GM21447 (cell line): ENCODE results near the gene AGAP1.

ENCODE experiments used
- ATAC-seq: cut with Tn5 transposase; IDR thresholded peaks from one replicate; pipeline ENCODE4 v1.9.1; 2021; ENCODE audit not compliant: unreplicated experiment

The AGAP1 gene

DNA sequence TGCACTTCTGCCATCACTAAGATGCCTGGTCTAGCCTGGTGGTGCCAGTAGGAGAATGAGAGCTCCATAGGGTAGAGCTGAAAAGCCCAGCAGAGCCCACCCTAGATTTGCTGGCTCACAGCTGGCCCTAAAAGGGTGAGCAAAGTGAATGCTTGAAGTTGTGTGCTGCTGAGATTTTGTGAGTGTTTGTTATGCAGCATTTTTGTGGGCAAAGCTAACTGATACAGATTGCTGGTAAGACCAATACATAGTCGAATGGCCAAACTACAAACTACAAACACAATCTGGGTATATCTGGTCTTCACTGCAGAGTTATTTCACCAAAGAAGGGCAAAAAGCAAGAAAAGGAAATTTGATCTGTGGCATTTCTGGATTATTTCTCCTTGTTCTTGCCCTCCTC is 7.1 kb upstream of the AGAP1 start:
- ATAC-seq, result no peak

DNA sequence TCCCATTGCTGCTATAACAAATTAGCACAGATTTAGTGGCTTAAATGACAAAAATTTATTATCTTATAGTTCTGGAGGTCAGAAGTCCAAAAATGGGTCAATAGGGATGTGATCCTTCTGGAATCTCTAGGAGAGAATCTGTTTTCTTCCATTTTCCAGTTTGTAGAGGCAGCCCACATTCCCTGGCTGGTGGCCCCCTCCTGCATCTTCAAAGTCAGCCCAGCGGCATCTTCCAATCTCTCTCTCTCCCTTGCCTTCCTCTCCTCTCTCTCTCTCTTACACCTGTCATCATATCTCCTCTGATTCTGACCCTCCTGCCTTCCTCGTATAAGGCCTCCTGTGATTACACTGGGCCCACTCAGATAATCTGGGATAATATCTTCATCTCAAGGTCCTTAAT is 3.9 kb upstream of the AGAP1 start:
- no peak for ATAC-seq

DNA sequence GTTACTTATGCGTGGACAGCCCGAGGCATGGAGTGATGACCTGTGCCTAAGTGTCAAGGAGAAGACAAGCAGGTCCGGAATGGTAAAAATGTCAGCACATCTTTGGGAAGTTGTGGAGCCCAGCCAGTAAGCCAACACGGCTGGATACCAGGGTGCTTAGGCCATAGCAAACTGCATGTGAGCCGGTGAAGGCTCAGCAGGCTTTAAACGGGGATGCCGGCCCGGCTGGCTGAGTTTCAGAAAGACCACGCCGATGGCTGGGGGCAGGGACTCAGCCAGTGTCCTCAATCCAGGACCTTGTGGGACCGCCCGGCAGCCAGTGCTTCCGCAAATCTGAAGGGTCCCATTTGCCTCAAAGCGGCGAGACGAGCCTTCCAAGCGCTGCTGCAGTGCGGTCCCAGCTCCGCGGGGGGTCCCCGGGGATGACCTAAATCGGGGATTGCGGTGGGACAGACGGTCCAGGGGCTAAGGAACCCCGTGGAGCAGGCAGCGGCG is 946 bp upstream of the AGAP1 start:
- ATAC-seq, result no peak

DNA sequence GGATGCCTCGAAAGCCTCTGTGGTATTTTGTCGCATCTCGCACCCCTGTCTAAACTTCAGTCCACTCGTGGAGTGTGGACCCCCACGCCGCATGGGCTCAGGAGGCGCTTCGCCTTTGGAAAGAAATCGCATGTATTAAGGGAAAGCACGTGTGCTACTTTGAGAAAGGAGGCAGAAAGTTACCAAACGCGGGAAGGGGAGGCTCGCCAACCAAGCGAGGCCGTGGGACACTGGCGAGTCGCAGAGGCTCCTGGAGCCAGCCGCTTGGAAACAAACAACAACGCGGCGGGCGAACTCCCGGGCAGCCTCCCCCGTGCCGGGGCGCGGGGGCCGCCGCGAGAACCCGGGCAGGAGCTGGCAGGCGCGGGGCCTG is 455 bp upstream of the AGAP1 start:
- ATAC-seq, result no peak

DNA sequence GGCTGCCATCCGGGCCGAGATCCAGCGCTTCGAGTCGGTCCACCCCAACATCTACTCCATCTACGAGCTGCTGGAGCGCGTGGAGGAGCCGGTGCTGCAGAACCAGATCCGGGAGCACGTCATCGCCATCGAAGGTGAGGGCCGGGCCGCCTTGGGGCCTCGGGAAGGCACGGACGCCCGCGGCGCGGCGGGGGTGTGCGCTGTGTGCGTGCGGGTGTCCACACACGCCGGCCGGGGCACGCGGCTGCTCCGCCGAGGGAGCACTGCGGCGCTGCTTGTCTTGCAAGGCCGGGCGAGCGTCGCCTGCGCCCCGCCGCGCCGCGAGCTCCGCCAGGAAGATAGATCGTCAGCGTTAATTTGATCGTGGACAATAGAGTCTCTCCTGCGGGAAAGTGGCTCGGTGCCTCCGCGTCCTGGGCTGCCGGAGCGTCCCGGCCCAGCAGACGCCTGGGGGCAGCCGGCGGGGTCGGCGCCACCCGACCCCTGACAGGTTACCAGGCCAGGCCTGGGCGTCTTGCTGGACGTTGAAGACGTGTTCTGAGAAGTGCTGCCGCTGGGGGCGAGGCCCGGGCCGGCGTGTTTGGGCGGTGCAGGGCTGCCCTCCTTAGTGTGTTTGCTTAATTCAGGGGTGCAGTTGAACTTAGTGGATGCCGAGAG is 1.0 kb downstream of the AGAP1 start:
- no peak for ATAC-seq

DNA sequence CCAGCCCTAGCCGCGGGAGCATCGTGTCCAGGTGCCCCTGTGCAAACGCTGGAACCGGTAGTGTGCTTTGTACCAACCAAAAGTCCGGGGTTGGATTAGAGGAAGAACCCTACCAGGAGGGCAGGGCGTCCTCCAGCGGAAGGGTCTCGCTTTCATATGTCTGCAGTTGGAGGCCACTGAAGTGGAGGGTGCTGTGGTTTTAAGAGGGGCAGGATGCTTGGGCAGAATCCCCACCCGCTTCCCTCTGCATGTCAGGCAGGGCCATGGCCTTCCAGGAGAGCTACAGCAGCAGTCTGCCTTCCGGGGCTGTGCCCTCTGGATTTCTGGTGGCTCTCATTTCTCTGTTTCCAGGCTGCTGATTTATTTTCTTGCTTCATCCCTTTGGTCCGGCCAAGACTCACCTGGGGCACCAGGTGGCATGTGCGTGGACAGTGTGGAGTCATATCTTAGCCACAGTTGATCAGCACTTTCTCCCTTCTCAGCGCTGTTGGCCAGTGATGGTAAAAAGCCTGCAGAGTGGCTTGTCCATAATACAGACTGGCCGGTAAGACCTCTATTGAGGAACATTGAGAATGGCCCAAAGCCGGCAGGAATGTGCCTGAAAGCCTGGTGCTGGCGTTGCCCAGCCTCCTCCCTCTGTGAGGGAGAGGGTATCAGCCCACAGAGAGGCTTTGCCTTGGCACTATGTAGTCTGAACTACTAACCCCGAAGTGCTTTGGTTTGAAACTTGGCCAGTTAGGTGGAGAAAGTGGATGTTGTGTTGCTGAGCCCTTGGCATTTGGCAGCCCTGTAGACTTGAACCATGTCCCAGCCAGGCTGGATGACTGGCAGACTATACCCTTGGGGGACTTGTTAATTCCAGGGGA is 1.8 kb downstream of the AGAP1 start:
- ATAC-seq, result no peak

DNA sequence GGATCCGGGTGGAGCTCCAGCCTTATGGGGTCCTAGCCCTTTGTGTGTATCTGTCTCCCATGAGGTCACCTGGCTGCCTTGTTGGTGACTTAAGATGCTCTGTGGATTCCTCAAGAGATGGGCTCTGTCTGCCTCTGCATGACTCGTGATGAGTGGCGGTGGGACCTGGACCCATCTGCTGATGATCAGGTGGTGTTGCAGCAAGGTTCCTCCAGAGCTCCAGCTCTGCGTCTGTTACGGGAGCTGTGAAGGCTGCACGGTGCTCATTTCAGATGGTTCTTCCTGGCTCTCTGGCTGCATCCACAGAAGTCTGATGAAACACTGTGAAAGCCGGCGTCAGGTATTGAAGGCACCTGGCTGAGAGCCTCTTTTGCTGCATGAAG is 2.4 kb downstream of the AGAP1 start:
- ATAC-seq, result no peak

DNA sequence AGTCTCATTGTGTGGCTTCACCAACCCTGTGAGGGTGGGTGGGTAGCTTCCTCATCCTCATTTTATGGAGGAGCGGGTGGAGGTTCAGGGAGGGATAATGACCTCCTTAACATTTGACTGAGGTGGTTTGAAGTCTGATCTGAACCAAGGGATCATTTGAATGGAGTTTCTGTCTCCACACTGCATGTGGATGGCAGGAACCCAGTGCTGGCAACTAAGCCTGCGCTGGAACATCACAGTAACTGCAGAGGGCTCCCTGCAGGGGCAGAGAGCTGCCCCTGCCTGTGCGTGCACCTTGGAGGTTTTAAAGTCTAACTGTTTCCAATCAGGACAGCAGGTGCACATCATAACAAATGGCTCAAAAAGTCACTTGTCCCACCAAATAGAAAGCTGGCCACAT is 3.3 kb downstream of the AGAP1 start:
- ATAC-seq, result no peak

DNA sequence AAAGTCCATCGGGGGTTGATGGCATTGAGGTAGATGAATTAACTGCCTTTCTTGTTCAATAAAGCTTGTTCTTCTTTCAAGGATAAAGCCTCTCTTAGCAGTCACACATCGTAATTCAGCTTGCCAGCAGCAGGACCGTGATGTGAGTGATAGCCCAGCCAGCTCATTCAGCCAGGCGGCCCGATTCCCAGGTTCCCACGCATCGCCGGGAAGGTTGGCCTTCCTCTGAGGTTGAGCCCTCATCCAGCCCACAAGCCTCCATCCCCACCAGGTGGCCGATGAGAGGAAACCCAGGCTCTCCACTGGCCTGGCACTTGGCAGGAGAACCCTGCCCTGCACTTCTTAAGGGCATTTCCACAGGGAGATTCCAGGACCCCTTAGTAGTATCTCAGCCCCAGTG is 4.7 kb downstream of the AGAP1 start:
- no peak for ATAC-seq

DNA sequence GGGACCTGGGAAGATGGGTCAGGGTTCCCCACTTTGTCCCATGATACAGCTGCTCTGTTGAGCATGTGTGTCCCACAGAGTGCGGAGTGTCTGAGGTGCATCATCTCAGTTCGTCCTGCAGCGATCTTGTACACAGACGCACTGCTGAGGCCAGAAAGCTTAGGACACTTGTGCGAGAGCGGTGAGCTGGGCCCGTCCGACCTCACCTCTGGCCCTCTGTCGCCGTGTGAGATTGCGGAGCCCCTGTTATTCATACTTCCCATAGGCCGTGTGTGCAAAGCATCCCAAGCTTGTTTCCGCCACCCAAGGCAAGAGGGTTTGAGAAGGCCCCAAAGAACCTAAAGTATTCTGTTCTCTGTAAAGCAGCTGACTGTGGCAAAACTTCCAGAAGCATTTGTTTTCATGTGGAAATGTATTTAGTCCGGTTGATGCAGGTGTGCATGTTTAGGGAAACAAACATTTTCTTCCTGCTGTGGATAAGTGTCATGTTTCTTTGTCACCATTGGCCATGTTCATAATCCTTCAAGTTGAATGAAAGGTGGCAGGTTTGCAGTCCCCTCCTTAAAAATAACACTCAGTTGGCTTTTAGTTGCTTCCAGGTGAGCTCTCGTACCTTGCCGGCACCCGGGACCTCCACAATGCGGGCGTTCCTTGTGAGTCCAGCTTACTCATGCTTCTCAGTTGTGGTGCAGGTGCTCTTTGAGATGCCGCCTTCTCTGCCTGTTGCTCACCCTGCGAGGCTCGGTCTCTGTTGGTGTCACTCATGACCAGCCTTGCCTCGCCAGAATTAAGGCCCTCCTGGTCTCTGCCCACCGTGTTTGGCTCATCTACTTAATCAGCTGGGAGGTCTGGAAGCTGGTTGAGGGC is 5.3 kb downstream of the AGAP1 start:
- ATAC-seq, result no peak

DNA sequence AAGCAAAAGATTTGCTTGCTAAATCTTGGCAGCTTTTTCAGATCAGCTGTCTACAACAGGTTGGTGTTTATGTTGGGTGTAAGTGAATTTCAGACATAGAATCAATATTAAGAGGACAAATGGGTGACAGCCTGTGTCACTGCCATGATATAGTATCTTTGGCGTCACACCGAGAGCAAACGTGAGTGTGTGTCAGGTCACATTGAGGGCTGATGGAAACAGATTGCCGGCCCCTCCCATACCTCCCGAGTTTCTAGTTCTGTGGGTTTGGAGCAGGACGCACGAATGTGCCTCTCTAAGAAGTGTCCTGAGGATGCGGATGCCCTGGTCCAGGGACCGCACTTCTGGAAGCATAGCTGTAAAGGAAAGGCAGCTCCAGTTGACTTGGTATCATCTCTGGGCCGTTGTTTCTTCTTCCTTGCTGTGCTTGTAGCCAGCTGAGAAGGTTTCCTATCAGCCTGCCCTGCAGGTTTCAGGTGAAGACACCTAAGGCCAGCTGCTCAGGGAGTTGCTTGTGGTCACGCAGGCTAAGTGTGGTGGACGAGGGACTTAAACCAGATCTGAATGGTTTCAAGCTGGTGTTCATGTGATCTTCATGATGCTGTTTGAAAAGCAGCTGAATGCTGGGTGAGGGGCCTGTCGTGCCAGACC is 6.4 kb downstream of the AGAP1 start:
- ATAC-seq, result no peak

DNA sequence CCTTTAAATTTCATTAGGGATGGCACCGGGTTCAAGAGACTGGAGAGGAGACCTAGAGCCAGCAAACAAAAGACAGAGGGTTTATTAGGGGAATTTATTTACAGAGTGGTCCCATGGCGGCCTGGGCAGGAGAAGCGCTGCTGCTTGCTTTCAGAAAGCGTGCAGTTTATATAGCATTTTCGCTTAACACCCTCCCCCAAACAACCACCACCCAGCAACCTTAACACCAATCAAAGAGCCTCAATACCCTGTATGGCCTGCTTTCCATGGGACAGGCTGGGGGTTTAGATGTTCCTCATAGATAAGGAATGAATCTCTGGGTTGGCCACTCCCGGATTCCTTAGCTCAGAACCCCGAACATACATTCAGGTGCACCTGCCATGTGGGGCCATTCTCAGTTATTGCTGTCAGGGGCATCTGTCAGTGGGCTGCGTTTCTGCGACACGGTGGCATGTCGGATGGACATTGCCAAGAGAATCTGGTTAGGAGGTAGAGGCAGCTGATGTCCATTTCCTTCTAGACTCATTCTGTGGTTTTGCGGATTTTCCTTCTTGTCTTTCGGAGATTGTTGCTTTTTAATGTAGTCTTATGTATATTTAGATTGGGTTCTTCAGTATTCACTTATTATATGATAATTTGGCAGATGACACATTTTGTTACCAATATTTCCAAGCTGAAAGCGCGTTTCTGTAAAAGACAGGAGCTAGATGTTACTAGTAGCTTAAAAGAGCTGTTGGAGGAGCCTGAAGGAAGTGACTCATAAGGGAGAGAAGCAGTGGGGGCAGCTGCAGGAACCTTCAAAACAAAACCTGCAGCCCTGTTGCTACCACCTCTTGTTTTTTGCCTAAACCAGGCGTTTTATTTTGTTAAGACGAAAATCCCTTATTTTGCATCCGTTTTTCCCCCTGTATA is 7.2 kb downstream of the AGAP1 start:
- ATAC-seq, result no peak

DNA sequence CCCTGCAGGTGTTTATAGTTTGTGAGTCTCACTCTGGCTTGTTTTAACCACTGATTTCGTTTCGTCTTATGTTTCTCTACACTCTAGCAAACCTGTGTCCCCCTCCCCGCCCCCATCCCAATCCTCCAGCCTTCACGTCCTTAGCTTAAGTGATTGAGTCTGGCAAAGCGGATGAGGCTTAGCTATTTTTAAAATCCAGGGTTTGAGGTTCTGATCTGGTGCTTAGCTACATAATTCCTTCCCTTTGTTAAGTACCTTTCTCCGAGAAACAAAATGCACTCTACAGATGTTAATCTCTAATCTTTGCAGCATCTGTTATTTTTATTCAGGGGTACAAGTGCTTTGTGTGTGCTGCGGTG is 7.8 kb downstream of the AGAP1 start:
- no peak for ATAC-seq

DNA sequence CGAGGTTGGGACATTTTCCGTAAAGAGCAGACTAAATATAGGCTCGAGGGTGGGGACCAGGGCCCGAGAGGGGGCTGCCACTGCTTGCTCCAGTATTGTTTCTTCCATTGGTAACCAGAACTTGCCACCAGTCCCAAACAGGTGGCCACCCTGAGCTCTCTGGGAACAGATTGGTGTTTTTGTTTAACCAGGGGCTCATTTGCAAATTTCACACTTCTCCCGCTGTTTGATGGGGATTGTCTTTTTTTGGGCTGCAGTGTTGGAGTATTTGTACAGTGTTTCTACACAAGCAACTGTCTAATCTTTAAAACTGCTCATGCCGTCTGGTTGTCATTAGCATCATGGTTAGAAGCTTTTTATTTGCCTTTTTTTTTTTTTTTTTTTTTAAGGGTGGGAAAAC is 8.5 kb downstream of the AGAP1 start:
- ATAC-seq, result no peak

DNA sequence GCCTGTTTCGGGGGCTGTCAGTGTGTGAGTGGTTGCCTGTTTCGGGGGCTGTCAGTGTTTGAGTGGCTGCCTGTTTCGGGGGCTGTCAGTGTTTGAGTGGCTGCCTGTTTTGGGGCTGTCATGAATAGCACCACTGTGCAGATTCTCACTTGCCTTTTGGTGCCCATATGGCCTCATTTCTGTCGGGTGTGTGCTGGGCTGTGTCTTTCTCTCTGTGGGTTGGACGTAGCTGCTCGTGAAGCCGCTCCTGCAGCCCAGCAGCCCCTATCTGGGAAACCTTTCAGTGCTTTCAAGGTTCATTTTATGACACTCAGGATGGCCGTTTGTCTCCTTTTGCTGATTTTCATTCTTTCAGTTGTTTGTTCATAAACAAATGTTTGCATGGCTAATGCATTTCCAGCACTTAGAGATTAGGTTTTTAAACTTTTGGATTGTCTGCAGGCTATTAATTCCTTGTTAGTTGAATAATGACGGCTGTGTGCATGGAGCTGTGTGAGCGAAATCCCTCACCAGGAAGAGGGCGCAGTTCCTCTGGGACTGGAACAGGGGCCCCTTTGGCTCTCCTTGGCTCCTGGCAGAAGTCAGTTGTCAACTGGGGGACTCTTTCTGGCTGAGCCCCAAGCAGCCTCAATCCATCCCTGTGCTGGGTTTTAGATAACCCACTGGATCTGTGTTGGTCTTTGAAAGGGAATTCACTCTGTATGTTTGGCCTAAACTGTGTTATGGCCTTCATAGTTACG is 10.8 kb downstream of the AGAP1 start:
- ATAC-seq, result no peak

DNA sequence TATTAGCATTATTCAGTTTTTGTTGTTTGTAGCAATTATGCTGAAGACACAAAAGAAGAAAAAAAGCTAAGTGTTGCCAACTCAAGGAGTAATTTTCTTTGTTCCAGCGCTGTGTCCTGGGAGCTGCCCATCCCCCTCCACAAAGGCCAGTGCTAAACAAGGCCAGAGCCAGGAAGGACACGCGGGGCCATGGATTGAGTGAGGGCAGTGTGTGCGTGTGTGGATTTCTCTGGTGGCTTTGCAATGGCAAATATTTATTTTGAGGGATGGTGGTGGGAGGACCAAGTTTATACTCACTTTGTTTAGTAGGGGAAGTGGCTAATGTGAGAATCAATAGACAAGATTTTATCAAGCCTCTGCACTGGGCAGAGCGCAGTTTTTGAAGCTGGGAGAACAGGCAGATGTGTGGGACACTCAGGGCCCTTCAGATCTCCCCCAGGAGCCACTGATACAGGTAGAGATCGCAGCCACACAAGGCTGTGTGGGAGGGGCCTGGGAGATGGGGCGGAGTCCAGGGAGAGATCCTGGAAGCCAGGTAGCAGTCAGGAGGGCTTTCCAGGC is 11.4 kb downstream of the AGAP1 start:
- ATAC-seq, result no peak

DNA sequence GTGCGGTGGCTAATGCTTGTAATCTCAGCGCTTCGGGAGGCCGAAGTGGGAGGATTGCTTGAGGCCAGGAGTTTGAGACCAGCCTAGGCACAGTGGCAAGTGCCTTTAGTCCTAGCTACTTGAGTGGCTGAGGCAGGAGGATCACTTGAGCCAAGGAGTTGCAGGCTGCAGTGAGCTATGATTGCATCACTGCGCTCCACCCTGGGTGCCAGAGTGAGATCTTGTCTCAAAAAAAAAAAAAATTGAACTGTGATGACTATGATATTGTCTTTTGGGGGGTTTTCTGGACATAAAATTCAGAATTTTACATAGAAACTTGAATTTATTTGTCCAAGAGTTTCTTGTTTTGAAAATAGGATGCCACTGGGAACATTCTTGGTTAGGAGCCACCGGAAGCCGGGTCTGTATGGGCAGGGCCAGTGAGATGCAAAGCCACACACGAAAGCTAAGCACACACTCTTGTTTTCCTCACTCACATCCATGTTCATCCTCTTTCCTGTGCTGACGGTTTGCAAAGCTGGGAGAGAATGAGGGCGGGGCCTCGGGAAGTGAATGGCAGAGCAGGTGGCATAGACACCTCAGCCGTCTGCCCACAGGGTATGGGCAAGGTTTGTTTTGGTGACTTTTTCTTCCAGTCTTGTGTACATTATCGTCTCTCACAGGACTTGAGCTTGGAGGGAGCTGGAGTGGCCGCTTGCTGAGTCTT is 12.6 kb downstream of the AGAP1 start:
- ATAC-seq, result no peak

DNA sequence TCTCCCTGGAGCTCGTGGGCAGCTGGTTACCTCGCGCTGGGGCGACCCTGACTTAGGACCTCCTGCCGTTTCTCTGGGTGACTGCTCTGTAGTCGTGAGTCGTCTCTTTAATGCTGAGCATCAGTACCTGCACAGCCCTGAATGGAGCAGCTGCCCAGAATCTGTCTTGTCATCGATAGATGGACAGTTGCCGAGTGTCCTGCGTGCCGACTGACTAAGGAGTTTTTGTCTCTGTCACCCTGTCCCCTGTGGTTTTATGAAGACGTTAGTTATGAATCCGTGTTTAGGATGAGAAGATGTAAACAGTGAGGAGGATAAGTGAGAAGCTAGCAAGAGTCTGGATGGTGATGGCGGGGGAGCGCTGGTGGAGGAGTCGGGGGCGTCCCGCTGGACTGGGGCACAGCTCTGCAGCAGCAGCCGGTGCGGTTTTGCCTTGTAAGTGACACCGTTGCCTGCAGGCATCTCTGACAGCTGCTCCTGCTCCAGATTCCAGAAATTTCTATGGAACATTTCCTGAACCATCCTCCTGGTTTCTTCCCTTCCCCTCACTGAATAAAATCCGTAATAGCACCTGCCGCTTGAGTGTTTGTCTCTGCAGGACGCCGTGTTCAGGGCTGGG is 13.3 kb downstream of the AGAP1 start:
- no peak for ATAC-seq
